WI38 (cell line): ENCODE measurements around the gene BID.

ENCODE experiments used
- H3K4me3 ChIP-seq: 2 replicates; pipeline ENCODE4 v1.5.1; 2011; ENCODE audit warnings: low read depth, mild to moderate bottlenecking, control low read depth, low read length
- CTCF ChIP-seq: IDR thresholded peaks from 2 replicates; pipeline ENCODE4 v1.5.1; 2012; ENCODE audit warnings: low read depth, mild to moderate bottlenecking, control low read depth, low read length

BID gene

GRCh38 chr22:17794726-17795542 is 20.7 kb upstream of the BID start:
- TF ChIP-seq CTCF = no peak
- H3K4me3 ChIP-seq = no peak overlapping the region

GRCh38 chr22:17792854-17793434 is 18.7 kb upstream of the BID start:
- no peak for TF ChIP-seq CTCF

GRCh38 chr22:17792299-17792698 is 18.0 kb upstream of the BID start:
- H3K4me3 ChIP-seq = no peak overlapping the region
- no peak for TF ChIP-seq CTCF

More at GRCh38 chr22:17792854-17793434, 18.7 kb upstream of the BID start:
- no peak overlapping the region for H3K4me3 ChIP-seq

- no peak overlapping the region for H3K4me3 ChIP-seq
- TF ChIP-seq CTCF = no peak
Observed at GRCh38 chr22:17791196-17791595, 16.9 kb upstream of the BID start.

GRCh38 chr22:17789379-17790200 is 15.3 kb upstream of the BID start:
- no peak overlapping the region for H3K4me3 ChIP-seq
- TF ChIP-seq CTCF = no peak

GRCh38 chr22:17788528-17789378 is 14.5 kb upstream of the BID start:
- H3K4me3 ChIP-seq = no peak overlapping the region
- no peak for TF ChIP-seq CTCF
